ENCODE measurements around the gene BIRC7.

- TF ChIP-seq, protein P1, sequence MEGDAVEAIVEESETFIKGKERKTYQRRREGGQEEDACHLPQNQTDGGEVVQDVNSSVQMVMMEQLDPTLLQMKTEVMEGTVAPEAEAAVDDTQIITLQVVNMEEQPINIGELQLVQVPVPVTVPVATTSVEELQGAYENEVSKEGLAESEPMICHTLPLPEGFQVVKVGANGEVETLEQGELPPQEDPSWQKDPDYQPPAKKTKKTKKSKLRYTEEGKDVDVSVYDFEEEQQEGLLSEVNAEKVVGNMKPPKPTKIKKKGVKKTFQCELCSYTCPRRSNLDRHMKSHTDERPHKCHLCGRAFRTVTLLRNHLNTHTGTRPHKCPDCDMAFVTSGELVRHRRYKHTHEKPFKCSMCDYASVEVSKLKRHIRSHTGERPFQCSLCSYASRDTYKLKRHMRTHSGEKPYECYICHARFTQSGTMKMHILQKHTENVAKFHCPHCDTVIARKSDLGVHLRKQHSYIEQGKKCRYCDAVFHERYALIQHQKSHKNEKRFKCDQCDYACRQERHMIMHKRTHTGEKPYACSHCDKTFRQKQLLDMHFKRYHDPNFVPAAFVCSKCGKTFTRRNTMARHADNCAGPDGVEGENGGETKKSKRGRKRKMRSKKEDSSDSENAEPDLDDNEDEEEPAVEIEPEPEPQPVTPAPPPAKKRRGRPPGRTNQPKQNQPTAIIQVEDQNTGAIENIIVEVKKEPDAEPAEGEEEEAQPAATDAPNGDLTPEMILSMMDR (conservative IDR thresholded peaks at IDR 0.05), result peak; percentile 79
- TF ChIP-seq EZH2 (IDR thresholded peaks at IDR 0.05; ENCODE audit: low read depth), result no peak
Measured at GRCh38 chr20:63234693-63235398, 859 bp upstream of the BIRC7 start.
